ENCODE data around the gene MC1R.

GRCh38 chr16:89938175-89938885 is 19.7 kb downstream of the MC1R start:
- TF ChIP-seq EP300 (IDR thresholded peaks at IDR 0.05), result no peak
- no peak for TF ChIP-seq POLR2AphosphoS5 (IDR thresholded peaks at IDR 0.05)
- TF ChIP-seq CTCF (IDR thresholded peaks at IDR 0.05), result no peak

All from stomach (tissue), 4 donors.